HG02759 (cell line): Measurements from ENCODE around the gene TECPR1.

Experiments
- ATAC-seq: cut with Tn5 transposase; IDR thresholded peaks from one replicate; pipeline ENCODE4 v1.9.1; 2021; ENCODE audit warnings: mild to moderate bottlenecking, moderate library complexity; ENCODE audit not compliant: unreplicated experiment

Gene TECPR1, protein sequence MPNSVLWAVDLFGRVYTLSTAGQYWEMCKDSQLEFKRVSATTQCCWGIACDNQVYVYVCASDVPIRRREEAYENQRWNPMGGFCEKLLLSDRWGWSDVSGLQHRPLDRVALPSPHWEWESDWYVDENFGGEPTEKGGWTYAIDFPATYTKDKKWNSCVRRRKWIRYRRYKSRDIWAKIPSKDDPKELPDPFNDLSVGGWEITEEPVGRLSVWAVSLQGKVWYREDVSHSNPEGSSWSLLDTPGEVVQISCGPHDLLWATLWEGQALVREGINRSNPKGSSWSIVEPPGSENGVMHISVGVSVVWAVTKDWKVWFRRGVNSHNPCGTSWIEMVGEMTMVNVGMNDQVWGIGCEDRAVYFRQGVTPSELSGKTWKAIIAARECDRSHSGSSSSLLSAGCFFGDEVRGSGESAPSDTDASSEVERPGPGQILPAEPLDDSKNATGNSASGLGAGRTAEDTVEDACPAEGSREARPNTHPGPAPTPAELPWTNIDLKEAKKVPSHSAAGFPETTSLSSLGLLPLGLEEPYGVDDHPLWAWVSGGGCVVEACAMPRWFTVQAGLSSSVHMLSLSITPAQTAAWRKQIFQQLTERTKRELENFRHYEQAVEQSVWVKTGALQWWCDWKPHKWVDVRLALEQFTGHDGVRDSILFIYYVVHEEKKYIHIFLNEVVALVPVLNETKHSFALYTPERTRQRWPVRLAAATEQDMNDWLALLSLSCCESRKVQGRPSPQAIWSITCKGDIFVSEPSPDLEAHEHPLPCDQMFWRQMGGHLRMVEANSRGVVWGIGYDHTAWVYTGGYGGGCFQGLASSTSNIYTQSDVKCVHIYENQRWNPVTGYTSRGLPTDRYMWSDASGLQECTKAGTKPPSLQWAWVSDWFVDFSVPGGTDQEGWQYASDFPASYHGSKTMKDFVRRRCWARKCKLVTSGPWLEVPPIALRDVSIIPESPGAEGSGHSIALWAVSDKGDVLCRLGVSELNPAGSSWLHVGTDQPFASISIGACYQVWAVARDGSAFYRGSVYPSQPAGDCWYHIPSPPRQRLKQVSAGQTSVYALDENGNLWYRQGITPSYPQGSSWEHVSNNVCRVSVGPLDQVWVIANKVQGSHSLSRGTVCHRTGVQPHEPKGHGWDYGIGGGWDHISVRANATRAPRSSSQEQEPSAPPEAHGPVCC

DNA sequence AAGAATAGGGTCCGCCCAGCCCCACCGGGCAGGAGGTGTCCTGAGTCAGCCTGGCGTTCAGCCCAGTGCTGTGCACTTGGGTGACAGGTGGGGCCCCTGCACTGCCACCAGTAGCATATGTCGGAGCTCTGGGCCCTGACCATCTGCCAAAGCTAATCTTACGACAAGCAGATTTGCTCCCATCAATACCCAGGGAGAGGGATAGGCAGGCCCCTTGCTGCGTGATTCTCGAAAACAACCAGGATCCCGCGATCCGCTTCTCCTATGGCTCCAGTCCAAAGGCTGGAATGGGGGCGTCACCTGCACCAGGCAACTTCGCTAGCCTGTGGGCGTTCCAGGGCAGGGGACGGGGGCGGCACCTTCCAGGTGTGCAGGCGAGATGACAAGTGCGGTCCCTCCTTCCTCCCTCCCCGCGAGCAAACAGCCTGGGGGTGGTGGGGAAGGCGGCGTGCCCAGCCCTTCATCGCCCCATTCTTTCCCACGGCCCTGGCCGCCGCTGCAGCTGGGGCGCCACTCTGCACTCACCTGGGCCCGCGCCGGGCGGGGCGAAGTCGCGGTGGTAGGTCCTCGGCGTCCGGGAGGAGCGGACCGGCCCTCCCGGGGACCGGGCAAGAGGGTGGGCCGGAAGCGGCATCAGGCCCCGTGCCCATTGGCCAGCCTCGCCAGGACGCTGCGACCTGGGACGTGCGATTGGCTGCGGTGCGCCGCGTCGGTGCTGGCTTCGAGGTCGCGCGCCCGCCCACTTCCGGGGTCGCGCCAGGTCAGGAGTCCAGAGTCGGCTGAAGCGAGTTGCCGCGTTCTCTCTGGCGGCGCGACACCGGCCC, at the start of gene TECPR1:
Gene TECPR1 (minus strand): TSS at position 632 of the 824 bp plus-strand sequence. CDS start 6,086 bp downstream, outside the sequence.
- ATAC-seq, result peak; percentile 98

- no peak for ATAC-seq
These were observed 48.8 kb upstream of the TECPR1 start for GRCh38 chr7:98300595-98301372.

DNA sequence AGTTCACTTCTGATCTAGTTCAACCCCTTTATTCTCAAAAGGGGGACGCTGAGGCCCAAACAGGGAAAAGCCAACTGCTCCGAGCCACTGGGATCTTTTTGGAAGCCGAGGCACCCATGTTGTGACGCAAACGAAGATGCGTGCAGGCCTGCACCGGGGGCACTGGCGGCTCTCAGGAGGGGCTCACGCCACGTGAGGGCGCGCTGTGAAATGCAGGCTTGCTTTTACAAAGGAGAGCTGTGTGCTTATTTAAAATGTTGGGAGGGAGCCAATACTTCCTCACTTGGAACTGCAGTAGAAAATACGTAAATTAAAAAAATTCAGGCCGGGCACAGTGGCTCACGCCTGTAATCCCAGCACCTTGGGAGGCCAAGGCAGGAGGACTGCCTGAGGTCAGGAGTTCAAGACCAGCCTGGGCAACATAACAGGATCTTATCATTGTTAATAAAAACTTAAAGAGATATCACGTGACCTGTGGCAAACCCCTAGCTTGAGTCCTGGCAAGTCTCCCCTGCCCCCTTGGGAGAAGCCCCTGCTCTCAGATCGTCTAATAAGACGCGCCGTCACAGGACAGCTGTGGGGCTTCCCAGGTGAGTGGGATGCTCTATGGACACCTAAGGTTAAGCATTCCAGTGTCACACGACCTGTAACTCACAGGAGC, 45.7 kb upstream of the TECPR1 start:
- no peak for ATAC-seq

DNA sequence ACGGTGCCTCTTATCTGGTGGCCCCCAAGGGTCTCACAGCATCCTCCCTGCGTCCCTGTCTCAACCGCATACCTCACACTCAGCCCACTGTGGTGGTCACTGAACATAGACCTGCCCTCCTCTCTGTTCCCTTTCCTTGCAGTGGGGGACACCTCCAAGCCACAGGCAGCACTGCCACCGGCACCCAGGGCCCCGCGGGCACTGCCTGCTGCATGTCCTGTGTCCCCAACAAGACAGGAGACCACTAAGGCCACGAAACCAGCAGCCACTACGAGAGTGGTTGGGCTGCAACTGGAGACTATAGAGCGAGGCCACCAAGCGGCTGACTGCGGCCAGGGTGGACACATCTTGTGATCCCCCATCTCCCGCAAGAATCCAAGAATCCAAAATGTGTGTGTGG, 44.8 kb upstream of the TECPR1 start:
- ATAC-seq, result no peak

GRCh38 chr7:98295467-98296192, 43.6 kb upstream of the TECPR1 start:
- ATAC-seq, result no peak

DNA sequence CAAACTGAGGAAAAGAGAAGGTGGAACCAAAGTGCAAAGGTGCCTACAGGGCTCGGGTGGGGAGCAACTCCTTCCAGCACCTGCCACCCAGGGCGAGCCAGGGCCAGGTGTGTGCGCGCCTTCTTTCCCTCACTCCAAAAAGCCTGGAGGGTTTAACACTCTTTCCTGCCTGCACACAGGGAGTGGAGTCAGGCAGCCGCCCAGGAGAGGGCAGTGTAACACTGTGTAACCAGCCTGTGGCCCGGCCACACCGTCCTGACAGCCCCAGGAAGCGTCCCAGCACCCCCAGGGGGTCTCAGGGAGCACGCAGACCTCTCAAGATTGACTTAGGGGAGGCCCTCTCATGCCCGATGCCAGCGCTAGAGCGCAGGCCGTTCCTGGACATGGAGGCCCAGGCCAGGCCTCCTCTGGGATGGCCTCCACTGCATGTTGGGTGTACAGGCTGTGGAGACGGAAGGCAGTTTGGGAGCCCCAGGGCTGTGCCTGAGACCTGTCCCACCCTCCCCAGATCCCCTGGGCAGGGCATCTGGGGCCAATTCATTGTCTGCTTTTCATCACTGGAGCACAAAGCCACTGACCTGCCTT, 42.9 kb upstream of the TECPR1 start:
- ATAC-seq, result peak; percentile 61

DNA sequence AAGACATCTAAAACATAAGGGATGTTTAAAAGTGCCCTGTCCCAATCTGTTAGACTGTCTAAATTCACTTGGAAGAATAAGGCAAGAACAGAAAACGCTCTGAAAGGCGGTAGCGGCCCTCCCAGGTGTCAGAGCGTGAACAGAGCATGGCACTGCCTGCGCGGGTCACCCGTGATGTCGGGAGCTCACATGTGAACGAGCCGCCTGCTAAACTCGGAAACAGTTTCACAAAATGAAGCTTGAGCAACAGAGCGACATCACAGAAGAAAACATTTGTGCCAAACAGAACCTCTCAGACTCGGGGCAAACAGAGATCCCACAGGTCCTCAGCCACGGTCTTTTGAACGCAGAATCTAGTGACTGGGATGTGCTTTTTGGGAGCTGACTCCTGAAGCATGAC, 42.3 kb upstream of the TECPR1 start:
- ATAC-seq, result no peak

DNA sequence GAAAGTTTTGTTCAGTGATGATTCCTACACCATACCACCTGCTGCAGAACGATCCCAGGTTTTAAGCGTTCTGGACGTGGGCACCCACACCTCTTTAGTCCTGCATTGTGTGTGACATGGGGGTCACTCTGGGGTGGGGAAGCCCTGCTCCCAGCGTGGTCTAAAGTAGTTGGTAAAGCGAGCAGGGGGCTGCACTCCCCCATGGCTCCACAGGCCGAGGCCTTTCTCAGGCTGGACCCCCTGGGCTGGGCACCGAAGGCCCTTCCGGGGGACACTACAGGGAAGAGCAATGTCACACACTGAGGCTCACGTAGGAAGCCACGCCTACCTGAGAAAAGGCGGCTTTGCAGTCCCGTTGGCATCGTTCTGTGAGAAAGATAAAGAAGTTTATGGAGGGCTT, 41.7 kb upstream of the TECPR1 start:
- no peak for ATAC-seq

DNA sequence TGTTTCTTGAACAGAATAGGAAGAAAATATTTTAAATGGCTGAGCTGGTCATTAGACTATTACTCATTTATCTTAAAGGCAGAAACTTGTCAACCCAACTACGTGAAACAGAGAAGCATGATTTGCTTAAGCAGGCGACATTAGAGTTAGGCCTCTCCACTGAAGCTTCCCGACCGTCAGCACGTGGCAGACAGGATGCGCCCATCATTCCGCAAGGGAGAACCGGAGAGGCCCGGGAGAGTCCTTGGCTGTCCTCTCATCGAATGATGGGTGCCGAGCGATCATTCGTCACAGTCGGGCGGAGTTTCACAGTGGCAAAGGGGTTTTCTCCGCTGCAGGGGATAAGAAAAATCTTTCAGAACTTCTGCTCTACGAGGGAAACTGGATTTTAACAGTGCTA, 41.2 kb upstream of the TECPR1 start:
- no peak for ATAC-seq

DNA sequence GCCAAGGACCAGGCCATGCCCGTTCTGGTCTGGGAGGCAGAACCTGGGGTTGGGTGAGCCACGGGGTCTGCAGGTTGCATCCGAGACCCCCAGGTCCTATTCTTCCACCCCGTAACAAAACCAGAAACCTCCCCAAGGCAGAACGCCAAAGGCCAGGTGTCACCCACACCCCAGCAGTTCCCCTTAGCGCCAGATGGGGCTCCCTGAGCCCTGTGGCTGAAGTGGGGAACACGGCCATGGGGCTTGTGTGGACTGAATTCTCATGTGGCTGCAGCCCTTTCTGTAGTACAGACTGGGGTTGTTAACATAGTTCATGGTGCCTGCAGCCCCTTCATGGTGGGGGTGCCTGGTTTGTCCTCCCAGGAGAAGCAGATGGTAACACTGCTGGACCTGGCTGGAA, 39.7 kb upstream of the TECPR1 start:
- ATAC-seq, result no peak

DNA sequence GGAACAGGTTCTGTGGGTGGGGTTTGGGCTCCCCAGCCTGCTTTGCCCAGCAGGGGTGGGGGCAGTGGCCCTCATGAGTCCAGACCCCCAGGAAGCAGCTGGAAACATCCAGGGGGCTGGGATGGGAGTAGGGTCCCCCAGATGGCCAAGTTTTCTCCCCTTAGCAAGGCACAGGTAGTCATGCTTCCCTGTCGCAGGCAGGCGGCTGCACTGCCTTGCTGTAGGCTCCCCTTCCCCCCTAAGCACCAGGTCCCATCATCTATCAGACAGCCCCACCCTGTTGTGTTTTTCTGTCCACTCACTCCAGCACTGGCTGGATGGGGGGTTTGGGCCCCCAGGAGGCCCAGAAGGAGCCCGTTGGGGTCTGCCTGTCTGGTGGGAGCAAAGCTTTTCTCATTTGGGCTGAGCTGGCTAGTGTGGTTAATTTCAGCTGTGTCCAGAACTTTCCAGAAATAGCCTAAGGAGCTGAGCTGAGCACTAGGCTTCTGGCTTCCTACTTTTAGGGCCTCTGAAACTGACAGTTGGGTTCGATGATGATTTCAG, 37.4 kb upstream of the TECPR1 start:
- ATAC-seq, result no peak

DNA sequence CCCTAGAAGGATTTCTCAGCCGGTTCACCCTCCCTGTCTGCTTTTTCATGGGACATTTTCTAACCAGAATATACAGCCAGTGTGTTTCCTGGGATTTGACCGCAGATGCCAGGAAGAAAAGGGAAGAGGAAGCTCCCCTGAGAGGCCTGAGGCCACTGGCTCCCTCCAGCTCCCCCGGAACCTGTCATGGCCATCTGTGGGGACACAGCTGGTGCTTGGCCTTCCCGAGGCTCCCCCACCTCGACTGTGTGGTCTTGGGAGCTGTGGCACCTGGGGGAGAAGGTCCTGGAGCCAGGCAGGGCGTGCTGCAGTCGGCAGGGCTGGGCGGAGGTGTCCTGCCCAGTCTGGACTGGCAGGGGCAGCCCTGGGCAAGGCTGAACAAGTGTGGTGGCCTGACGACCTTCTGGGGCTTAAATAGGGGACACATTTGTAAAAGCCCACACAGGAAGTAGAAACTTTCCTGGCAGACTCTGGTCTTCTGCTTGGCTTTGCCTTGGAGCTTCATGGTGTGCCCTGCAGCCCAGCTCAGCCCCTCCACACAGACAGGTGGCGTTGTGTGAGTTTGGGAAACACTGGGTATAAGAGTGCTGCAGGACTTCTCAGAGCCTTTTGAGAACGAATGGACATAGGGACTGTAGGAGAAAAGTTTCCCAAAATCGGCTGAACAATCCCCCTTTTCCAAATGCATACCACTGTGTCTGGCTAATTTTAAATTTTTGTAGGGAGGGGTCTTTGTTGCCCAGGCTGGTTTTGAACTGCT, 36.2 kb upstream of the TECPR1 start:
- ATAC-seq, result no peak

- no peak for ATAC-seq
These were observed 35.5 kb upstream of the TECPR1 start for GRCh38 chr7:98287486-98287959.

- ATAC-seq, result no peak
These were observed 34.9 kb upstream of the TECPR1 start for GRCh38 chr7:98286701-98287485.

DNA sequence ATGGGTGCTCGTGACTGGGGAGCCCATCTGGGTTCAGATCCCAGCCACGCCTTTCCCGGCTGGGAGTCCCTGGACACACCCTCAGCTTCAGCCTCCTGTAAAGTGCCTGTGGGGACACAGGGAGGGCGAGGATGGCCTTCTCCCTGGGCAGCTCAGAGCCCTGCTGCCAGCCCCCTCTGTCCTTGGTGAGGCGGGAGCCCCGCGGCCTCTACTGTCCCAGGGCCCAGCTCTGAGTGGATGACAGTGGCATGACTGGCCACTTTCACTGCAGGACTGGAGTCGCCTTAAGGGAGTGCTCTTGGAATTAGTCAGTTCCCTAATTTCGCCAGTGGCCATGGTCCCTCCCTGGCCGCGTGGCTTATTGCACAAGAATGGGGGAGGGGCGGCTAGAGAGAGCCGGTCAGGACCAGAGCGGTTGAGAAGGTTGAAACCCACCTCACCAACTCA, 34.1 kb upstream of the TECPR1 start:
- no peak for ATAC-seq
